Esophagus mucosa (tissue), 1 donor: ENCODE data around the gene TMEM120B. TPM values are rescaled to one million over a fixed set of nuclear protein-coding genes. Genes with fewer than 3 reads are reported as not detected.

ENCODE experiments used
- ATAC-seq: fragments of 200-7000 bp; cut with Tn5 transposase; one replicate; pipeline ENCODE4 v1.9.1; 2020
- total RNA-seq: library from RNA; stranded (reverse); gene quantifications from one replicate; pipeline ENCODE4 v1.2.4, GENCODE V29; 2023
- donor health status: DM: yes; HTN: yes; CAD: no.

The TMEM120B gene
- total RNA-seq, 1 donor from 2014 or later, result 4.1 TPM

DNA sequence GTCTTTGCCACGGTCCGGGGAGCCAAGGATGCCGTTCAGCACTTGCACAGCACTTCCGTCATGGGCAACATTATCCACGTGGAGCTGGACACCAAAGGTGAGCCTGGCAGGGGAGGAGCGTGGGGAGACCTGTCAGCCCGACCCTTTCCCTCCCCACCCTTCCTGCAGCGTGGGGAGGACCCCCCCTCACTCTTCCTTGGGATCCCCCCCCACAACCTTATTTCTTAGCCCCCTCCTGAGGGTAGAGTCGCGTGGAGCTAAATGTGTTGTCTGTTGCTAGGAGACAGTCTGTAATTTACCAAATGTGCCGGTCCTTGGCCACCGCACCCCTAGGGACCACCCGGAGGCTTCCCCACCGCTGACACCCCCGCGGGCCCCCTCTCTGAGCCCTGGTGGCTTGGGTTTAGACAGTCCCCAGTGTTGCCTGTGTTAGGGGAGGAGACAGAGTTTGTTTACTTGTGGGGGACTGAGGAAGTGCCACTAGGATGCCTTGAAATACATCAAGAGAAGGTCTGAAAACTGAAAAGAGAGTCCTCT is 93.5 kb downstream of the TMEM120B start:
- ATAC-seq, result no peak

DNA sequence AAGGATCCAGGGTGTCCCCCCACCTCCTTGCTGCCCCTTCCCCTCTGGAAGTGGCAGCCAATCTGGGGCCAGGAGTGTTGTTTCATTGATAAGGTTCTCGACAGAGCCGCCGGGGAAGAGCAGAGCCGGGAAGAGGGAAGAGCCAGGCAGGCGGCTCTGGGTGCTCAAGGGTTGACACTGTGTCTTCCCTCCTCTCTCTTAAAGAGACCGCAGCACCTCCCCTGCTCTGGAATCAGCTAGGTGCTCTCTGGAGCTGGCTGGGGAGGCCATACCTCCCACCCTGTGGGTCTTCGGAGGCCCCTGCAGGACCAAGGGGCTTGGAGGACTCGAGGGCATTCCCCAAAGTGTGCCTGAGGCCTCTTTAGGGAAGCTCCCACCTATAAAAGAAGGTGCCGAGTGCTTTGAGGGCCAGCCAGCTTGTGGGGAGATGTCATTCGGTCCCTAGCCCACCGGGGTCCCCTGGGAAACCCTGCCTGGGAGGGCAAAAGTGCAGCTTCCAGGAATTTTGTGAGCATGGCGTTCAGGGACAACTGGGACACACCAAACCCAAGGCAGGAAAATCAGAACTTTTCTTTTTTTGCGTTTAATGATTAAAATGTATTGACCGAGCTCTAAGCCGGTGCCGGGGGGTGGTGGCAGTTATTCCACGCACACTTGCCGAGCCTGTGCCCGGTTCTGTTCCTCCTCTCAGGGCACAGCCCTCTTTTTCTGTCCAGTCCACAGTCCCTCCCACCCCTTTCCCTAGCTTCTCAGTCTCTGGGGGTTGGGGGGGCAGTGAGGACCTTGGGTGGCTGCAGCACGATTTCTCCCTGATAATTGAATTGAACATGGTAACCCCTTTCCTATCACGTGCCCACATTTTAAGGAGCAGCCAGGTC is 94.2 kb downstream of the TMEM120B start:
- no peak for ATAC-seq

DNA sequence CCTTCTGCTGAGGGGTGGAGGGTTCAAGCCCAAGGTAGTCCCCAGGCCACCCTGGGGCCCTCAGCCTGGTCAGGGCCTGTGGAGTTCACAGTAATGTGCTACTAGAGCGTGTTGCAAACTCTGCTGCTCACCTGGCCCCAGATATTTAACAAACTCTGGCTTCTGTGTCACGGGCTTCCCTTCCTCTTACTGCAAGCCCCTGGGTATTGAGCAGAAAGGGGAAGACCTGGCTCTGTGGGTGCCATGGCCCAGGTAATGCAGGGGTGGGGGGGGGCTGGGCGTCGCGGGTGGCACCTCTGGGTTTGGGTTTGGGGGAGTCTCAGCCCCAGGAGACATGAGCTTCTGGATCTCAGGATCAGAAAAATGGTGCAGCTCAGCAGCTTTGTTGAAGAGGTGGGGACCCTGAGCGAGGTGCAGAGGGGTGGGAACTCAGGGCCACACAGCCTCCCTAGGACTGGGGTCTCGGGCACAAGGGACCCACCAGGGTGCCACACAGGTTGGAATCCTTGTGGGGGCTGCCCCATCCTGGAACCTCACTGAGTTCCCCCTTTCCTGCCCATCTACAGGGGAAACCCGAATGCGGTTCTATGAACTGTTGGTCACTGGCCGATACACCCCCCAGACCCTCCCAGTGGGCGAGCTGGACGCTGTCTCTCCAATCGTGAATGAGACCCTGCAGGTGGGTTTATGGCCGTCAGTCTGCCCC is 95.2 kb downstream of the TMEM120B start:
- no peak for ATAC-seq

DNA sequence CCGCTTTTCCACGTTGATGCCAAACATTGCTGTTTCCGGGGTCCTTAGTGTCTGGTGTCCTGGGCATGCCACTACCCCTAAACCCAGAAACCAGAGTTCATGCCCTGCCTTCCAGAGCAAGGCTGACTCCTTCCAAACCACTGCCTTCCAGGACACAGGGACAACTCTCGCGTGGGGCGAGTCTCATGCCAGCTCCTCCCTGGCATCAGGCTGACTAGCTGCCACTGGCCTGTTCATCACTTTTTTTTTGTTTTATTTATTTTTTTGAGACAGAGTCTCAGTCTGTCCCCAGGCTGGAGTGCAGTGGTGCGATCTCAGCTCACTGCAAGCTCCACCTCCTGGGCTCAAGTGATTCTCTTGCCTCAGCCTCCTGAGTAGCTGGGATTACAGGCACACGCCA is 96.1 kb downstream of the TMEM120B start:
- no peak for ATAC-seq

DNA sequence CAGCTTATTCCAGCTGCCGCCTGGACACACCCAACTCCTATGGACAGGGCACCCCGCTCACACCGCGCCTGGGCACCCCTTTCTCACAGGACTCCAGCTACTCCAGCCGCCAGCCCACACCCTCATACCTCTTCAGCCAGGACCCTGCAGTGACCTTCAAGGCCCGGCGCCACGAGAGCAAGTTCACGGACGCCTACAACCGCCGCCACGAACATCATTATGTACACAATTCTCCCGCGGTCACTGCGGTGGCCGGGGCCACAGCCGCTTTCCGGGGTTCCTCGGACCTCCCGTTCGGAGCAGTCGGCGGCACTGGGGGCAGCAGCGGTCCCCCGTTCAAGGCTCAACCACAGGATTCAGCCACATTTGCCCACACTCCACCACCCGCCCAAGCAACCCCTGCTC is 97.2 kb downstream of the TMEM120B start:
- ATAC-seq, result no peak

DNA sequence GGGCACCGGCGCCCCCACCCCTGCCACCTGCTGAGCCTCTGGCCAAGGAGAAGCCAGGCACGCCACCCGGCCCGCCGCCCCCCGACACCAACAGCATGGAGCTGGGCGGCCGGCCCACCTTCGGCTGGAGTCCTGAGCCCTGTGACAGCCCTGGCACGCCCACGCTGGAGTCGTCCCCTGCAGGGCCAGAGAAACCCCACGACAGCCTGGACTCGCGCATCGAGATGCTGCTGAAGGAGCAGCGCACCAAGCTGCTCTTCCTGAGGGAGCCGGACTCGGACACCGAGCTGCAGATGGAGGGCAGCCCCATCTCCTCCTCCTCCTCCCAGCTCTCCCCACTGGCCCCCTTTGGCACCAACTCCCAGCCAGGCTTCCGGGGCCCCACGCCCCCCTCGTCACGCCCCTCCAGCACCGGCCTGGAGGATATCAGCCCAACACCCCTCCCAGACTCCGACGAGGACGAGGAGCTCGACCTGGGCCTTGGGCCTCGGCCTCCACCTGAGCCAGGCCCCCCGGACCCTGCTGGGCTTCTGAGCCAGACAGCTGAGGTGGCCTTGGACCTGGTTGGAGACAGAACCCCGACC is 97.8 kb downstream of the TMEM120B start:
- ATAC-seq, result no peak

DNA sequence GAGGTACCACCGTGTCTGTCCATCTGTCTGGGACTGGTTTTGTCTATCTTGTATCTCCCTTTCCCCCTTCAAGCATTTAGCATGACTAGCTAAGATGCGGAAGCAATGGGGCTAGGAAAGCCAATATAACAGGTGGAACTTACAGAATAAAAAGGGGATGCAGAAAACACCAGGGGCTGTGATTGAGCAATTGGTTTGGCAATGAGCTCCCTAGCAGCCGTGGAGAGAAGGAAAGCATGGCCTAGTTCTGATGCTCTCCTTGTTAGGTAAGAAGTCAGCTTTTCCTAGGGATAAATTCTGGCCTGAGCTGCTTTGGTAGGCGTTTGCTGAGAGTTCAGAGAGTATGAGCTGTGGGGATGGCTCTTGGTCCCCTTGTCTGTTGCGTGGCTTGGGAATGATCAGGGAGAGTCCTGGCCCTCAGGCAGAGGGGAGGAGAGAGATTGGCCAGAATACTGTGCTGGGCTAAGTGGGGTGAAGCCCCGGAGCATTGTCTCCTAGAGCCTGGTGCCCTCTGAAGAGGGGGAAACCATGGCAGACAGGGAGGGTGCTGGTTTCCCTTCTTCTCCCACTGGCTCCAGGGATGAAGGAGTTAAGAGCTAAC is 98.4 kb downstream of the TMEM120B start:
- no peak for ATAC-seq

DNA sequence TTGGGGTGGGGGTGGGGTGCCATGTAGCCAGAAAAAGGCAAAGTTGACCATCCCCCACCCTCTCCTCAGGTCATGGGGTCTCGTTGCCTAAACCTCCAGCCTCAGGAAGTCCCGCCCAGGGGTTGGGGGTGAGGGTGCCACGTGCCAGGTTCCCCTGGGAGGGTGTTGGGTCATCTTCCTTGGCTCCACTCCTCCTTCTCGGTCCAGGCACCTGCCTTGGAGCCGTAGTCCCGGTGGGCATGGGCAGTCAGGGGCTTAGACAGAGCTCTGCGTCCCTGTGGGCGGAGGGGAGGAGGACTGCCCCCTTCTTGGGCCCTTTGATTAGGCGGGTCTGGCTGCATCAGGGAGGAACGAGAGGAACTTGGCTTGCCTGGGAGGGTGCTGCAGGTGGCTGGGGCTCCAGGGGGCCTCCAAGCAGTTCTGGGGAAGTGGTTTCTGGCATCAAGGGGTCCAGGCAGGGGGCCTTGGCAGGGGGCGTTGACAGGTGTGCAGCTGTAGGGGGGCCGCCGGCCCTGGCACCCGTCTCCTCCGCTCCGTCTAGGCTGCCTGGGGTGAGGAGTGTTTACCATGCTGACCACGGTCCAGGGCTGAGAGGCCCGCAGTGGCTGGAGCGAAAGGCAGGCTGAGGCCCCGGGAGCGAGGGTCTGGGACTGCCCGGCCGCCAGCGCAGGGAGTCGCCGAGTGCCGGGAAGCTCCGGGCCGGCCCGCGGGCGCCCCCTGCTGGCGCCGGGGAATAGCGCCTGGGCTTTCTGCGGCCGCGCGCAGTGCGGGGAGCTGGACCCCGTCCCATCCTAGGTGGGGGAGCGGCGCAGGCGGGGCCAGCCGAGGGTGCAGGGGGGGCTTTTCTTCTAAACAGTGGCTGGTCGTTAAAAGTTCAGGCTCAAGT is 99.1 kb downstream of the TMEM120B start:
- ATAC-seq, result peak; percentile 77

DNA sequence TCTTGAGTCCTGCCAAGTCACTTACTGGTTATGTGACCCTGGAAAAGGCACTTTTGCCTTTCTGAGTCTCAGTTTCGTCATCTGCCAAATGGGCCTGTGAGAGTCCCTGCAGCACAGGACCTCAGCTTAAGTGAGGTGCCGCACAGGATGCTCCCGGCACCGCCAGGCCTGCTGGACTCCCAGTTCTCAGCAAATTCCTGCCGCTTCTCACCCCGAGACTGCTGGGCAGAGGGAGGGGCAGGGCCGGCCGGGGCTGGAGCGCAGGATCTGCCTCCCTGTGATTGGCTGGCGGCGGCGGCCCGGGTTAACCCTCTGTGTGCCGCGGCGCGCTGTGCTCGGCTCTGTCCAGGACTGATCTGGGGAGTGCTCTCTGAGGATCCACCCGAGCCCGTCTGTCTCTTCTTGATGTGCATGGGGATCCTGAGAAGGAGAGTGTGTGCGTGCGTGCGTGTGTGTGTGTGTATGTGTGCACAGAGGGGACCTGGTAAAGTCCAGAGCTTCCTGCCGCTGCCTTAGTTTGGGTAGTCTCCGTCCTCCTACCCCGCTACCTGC is 99.8 kb downstream of the TMEM120B start:
- ATAC-seq, result peak; percentile 86

DNA sequence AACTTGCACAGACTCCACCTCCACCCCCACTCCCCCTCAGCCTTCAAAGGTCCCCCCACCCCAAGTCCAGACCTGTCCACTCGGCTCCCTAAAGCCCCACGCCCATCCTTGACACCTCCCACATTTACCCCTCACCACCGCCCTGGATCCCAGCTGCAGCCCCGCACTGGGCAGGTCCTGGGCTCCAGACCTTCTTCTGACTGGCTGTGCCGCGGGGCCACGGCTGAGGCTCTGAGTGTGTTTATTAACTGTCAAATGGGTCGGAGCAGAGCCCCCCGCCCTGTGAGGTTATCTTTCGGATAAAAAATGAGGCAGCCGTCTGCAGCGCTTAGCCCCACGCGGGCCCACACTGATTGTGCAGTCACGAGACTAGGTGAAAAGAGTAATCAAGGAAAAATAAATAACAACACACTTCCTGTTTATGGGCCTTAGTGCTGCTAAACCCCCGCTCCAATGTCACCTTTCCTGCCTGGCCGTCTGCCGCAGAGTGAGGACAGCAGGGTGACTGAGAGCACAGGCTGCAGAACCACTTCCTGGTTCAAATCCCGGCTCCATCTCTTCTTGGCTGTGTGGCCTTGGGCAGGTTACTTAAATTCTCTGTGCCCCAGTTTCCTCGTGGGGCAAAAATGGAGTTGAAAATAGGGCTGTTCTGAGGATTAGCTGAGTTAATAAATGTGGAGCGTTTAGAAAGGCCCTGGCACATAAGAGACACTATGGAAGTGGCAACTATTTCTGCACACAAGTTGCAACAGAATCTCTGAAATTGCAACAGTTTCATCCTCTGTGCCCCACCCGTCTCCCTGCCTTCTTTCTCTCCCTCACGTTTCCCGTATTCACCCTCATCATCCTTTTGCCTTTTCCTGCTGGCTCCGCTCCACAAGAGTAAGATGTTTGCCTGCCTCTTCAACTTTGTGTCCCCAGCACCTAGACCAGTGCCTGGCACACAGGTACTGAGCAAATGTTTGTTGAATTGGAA is 100.7 kb downstream of the TMEM120B start:
- ATAC-seq, result peak; percentile 1

DNA sequence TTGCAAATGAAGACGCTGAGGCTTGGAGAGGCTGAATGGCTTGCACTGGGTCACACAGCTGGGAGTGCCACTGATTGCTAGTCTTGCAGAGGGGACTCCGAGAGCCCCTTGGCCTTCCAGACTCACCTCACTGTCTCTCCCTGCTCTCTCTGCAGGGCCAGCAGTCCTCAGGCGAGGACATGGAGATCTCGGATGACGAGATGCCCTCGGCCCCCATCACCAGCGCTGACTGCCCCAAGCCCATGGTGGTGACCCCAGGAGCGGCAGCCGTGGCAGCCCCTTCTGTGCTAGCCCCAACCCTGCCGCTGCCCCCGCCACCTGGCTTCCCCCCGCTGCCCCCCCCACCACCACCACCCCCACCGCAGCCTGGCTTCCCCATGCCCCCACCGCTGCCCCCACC is 101.4 kb downstream of the TMEM120B start:
- ATAC-seq, result no peak

DNA sequence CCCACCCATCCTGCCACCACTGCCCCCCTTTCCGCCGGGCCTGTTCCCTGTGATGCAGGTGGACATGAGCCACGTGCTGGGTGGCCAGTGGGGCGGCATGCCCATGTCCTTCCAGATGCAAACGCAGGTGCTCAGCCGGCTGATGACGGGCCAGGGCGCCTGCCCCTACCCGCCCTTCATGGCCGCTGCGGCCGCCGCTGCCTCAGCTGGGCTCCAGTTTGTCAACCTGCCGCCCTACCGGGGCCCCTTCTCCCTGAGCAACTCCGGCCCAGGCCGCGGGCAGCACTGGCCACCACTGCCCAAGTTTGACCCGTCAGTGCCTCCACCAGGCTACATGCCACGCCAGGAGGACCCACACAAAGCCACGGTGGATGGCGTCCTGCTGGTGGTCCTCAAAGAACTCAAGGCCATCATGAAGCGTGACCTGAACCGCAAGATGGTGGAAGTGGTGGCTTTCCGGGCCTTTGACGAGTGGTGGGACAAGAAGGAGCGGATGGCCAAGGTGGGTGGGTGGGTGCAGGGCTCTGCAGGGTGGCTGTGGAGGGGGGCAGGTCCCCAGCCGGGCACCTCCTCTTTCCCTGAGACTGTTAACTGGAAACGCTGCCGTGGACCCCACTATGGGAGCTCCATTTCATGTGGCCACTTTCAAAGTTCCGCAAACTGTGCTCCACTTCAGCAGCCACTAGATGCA is 102.0 kb downstream of the TMEM120B start:
- ATAC-seq, result no peak

DNA sequence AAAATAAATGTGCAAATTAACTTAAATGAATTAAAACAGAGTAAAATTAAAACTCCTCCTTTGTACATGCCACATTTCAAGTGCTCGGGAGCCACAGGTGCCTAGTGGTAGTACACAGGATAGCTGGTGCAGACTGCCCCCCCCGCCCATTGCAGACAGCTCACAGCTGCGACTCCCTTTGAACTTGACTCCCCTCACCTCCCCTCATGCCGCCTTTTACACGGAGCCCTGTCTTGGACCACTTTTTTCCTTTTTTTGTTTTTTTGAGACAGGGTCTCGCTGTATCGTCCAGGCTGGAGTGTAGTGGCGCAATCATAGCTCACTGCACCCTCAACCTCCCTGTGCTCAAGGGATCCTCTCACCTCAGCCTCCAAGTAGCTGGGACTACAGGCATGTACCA is 102.7 kb downstream of the TMEM120B start:
- no peak for ATAC-seq

DNA sequence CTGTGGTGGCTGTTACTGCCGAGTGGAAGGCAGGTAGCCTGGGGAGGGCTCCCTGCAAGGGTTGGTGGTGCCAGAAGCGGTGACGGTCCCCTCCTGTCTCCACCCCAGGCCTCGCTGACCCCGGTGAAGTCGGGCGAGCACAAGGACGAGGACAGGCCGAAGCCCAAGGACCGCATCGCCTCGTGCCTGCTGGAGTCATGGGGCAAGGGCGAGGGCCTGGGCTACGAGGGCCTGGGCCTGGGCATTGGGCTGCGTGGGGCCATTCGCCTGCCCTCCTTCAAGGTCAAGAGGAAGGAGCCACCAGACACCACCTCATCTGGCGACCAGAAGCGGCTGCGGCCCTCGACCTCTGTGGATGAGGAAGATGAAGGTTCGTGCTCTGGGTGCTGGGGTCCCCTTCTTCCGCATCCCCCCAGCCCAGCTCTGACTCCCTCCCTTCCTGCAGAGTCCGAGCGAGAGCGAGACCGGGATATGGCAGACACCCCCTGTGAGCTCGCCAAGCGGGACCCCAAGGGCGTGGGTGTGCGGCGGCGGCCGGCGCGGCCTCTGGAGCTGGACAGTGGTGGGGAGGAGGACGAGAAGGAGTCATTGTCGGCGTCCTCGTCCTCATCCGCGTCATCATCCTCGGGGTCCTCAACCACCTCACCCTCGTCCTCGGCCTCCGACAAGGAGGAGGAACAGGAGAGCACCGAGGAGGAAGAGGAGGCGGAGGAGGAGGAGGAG is 104.5 kb downstream of the TMEM120B start:
- no peak for ATAC-seq

DNA sequence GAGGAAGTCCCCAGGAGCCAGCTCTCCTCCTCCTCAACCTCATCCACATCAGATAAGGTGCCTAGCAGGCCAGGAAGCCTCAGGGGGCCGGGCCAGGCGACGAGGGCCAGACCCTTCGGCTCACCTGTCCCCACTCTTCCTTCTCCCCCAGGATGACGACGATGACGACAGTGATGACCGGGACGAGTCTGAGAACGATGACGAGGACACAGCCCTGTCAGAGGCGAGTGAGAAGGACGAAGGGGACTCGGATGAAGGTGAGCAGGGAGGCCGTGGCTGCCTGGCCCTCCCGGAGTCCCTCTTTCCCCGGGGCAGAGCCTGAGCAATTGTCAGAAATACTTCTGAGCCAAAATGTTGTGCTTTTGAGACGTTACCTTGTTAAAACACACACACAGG is 105.1 kb downstream of the TMEM120B start:
- no peak for ATAC-seq

DNA sequence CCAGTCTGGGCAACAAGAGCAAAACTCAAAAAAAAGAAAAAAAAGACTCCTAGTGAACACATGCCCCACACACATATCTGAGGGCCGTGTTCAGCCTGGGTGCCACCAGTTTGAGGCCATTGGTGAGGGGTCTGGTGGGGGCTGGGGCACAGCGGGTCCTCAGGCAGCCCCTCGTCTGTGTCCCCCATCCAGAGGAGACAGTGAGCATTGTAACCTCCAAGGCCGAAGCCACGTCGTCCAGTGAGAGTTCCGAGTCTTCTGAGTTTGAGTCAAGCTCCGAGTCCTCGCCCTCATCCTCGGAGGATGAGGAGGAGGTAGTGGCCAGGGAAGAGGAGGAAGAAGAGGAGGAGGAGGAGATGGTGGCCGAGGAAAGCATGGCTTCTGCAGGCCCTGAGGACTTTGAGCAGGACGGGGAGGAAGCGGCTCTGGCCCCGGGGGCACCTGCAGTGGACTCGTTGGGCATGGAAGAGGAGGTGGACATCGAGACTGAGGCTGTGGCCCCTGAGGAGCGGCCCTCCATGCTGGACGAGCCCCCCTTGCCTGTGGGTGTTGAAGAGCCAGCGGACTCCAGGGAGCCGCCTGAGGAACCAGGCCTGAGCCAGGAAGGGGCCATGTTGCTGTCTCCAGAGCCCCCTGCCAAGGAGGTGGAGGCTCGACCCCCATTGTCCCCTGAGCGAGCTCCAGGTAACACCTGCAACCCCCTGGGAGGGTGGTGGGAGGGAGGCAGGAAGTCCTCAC is 106.8 kb downstream of the TMEM120B start:
- no peak for ATAC-seq

DNA sequence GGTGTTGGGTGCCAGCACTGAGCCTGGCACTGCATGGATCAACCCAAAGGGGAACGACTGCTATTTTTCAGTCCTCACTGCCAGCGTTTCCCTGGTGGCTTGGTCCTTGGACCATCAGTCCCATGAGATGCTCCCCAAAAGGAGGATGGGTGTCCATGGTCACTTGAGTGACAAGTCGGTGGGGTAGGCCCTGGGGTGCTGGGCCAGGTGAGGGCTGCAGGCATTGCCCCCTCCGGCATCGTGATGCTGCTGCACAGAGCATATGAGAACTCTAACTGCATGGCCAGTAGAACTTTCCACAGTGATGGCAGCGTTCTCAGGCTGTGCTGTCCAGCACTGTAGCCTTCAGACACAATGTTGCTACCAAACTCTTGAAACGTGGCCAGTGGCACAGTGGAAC is 107.5 kb downstream of the TMEM120B start:
- ATAC-seq, result no peak

DNA sequence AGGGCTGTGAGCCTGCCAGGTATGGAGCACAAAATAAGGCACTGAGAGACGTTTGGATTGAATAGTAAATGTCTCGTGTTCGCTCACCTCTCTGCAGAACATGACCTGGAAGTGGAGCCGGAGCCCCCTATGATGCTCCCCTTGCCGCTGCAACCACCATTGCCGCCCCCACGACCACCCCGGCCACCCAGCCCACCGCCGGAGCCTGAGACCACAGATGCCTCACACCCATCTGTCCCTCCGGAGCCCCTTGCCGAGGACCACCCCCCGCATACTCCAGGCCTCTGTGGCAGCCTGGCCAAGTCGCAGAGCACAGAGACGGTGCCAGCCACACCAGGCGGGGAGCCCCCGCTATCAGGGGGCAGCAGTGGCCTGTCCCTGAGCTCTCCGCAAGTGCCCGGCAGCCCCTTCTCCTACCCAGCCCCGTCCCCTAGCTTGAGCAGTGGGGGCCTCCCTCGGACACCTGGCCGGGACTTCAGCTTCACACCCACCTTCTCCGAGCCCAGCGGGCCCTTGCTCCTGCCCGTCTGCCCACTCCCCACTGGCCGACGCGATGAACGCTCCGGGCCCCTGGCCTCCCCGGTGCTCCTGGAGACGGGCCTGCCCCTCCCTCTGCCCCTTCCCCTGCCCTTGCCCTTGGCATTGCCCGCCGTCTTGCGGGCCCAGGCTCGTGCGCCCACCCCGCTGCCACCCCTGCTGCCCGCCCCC is 110.0 kb downstream of the TMEM120B start:
- no peak for ATAC-seq
